ENCODE results near the gene YY1.
"Not testable (repeated sequence)": the region's sequence is repeated elsewhere in the genome, so short reads cannot be mapped to it uniquely, and the experiment has no call there.

Gene YY1

DNA sequence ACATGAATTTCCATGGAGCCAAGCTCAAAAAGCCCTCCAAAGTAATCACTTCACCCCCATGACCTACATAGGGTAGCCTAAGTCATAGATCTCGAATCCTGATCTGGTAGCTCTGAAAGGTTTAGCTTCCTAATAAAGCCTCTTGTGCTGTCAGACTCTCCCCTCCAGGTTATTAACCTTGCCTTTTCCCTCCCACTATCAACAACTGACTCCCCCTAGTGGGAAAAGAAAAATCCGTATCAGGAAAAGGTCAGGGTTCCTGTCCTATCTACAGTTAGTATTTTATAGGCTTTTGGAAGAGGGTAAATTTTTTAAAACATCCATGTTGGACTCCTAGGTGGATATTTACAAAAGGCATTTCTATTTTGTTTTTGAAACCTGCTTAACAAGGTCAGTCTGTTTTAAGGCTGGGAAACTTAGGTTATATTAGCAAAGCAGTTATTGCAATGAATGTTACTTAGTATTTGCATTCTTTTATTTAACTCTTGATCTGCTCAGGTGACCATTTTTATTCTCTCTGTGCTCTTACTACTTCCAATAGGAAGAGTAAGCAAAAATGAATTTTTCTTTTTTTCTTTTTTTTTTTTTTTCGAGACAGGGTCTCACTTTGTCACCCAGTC, 8.0 kb downstream of the YY1 start:
- peak; percentile 3 for DNase-seq

DNA sequence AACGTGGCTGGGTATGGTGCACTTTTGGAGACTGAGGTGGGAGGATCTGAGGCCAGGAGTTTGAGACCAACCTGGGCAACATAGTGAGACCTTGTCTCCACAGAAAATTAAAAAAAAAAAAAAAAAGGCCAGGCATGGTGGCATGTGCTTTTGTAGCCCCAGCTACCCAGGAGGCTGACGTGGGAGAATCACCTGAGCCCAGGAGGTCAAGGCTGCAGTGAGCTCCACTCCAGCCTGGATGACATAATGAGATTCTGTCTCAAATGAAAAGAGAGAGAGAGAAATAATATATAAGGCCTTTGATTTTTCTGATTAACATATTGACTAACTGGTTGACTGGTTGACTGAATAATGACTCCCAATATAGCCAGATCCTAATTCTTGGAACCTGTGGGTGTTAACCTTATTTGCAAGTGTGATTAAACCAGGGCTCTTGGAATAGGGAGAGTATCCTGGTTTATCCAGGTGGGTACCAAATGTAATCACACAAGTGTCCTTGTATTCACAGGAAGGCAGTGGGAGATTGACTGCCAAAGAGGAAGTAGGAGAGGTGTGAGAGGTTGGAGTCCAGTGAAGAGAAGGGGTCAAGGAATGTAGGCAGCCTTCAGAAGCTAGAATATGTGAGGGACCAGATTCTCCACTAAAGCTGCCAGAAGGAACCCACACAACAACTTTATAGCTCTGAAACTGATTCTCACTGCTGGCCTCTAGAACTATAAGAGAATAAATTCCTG, 12.0 kb downstream of the YY1 start:
- no peak for DNase-seq

DNA sequence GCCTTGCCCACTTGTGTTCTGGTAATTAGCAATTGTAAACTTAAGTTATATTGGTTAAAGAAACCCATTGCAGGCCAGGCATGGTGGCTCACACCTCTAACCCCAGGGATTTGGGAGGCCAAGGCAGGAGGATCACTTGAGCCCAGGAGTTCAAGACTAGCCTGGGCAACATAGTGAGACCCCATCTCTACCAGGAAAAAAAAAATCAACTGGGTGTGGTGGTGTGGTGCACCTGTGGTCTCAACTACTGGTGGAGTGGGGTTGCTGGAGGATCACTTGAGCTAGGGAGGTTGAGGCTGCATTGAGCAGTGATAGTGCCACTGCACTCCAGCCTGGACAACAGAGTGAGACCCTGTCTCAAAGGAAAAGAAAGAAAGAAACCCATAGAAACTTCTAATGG, 13.7 kb downstream of the YY1 start:
- DNase-seq, result no peak

GRCh38 chr14:100256339-100256895, 17.5 kb downstream of the YY1 start:
- no peak for DNase-seq

DNA sequence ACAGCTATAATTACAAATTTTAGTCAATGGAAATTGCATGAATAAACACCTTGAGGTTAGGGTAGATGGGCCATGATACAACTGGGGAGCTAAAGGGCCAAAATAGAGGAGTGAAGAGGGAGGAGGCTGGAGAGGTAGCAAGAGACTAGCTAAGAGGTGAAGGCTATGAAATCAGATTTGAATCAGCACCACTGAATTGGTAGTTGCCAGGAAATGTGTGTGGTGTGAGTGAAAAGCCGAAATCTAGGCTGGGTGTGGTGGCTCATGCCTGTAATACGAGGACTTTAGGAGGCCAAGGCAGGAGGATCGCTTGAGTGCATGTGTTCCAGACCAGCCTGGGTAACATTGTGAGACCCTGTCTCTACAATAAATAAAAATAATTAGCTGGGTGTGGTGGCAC, 22.7 kb downstream of the YY1 start:
- DNase-seq, result no peak

DNA sequence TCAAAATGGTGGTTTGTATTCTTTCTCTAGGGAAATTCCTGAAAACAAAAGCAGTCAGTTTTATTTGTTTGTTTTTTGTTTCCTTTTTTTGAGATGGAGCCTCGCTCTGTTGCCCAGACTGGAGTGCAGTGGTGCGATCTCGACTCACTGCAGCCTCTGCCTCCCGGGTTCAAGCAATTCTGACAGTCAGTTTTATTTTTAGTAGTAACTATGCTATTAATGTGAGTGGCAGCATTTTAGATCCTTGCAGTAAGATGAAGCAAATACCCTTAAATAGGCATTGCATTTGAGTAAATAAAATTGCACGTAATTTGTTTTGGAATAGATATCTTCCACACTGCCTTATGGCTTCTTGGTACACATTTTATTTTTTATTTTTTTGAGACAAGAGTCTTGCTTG, 23.6 kb downstream of the YY1 start:
- DNase-seq, result no peak

DNA sequence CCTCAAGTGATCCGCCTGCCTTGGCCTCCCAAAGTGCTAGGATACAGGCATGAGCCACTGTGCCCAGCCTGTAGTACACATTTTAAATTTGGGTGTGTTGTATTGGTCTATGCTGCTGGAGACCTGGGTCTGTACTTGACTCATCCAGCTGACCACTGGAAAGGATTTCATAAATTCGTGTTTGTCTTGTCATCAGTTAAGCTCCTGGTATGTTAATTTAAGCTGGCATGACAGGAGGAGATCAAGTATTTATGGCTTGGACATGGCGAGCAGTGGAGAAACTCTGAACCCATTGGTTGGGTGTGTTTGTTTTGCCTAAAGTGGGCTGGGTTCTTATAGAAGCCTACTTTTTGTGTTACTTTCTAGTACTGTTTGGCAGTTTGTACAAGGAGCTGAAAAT, 24.2 kb downstream of the YY1 start:
- DNase-seq, result no peak

- no peak for DNase-seq
Observed at GRCh38 chr14:100267990-100268389, 29.0 kb downstream of the YY1 start.

GRCh38 chr14:100268591-100269207, 29.8 kb downstream of the YY1 start:
- DNase-seq, result no peak

- no peak for DNase-seq
Observed at GRCh38 chr14:100271247-100271939, 32.4 kb downstream of the YY1 start.

DNA sequence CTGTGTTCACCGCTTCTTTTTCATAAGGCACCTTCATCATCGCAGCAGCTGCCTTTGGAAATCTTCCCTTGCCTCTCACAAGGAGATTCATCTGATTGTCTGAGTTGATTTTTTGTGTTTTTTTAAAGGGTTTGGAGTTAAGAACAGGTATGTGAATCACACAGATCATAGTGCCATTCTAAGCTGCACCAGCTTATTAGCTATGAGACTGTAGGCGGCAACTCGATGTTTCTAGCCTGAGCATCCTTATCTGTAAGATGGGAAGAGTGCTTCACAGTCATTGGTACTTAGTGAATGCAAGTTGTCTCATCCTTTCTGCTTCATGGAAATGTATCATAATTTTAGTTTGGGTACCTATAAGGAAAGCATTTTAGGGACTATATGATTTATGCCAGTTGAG, 35.3 kb downstream of the YY1 start:
- no peak for DNase-seq

DNA sequence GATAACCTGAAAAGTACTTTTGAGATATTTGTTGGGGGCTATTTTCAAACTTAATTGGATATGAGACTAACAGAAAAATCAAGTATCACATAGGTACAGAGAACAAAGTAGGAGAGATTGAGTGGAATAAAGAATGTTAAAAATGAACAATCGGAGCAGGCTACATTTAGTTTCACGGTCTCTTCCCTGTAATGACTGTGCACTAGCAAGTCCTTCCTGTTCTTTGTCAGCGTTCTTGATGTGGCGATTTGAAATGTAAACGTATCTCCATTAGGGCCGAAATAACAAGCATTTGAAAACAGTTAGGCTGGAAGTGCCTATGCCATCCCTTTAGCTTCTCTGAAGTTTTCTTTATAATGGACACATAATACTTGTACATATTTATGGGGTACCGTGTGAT, 36.3 kb downstream of the YY1 start:
- DNase-seq, result no peak

DNA sequence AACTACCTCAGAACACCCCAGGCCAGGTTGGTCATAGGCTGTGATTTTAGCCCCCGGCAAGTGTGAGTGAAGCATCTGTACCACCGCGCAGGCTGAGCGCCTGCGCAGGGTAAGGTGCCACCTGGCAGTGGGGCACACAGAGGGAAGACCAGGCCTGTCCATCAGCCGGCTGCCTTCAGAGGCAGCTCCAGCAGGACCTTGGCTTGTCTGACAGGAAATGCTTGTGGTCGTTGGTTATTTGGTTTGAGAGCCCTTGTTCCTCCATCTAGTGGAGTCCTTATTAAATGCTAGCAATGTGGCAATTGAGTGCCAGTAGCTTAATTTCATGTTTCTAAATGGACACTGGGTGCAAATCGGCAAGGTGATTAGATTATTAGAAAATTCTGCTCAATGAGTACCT, 39.8 kb downstream of the YY1 start:
- no peak for DNase-seq

- no peak for DNase-seq
Observed at GRCh38 chr14:100279133-100279532, 40.2 kb downstream of the YY1 start.

- DNase-seq, result no peak
Observed at GRCh38 chr14:100279563-100279962, 40.6 kb downstream of the YY1 start.

DNA sequence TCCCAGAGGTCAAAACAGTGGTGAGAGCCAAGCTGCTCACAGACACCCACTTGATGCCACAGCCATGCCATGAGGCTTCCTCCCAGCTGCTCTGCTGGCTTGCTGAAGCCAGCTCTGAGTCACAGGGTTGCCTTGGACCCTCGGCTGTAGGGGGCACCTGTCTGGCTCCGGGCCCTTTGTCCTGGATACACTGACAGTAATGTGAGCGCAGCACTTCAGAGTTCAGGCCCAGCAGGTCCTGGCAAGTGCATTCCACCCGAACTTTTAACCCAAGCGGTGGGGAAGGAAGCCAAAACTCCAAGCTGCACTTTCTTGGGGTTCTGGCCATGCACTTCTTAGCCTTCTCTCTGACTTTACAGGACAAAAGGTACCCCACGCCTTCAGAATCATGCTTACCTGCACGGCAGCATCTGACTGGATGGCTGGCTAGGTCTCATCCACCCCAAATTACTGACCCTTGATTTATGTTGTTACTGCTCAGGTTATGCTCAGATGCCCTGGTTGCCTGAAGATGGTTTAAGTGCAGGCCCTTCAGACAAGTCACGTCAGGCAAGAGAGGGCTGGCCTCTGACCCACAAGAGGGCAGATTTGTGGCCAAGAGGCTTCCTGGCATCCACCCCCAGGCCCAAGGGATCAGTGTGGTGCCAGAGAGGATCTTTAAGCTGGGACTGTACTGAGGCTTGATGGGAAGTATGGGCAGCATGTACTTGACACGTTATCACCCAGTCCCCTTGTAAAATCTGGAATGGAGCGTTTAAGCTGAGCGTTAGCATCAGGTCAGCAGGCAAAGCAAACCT, 42.5 kb downstream of the YY1 start:
- DNase-seq, result no peak

DNA sequence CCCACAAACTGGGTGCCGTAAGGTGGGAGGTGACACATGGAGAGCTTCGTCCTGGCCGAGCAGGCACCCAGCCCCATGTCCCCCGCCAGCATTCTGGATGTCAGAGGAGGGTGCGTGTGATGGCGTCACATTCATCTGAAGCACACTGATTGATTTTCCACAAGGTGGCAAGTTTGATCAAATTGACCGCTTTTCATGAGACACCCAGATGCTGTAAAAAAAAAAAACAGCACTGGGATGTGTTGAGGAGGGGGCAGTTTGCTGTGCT, 43.1 kb downstream of the YY1 start:
- no peak for DNase-seq

GRCh38 chr14:100282766-100283419, 43.9 kb downstream of the YY1 start:
- DNase-seq, result no peak

DNA sequence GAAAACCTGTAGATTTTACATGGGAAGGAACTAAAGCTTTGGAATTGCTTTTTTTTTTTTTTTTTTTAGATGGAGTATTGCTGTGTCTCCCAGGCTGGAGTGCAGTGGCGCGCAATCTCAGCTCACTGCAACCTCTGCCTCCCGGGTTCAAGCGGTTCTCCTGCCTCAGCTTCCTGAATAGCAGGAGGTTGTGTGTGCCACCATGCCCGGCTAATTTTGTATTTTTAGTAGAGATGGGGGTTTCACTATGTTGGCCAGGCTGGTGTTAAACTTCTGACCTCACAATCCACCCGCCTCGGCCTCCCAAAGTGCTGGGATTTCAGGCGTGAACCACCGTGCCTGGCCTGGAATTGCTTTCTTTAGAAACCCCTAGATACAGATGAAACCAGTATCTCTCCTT, 44.5 kb downstream of the YY1 start:
- DNase-seq, result not testable (repeated sequence)

DNA sequence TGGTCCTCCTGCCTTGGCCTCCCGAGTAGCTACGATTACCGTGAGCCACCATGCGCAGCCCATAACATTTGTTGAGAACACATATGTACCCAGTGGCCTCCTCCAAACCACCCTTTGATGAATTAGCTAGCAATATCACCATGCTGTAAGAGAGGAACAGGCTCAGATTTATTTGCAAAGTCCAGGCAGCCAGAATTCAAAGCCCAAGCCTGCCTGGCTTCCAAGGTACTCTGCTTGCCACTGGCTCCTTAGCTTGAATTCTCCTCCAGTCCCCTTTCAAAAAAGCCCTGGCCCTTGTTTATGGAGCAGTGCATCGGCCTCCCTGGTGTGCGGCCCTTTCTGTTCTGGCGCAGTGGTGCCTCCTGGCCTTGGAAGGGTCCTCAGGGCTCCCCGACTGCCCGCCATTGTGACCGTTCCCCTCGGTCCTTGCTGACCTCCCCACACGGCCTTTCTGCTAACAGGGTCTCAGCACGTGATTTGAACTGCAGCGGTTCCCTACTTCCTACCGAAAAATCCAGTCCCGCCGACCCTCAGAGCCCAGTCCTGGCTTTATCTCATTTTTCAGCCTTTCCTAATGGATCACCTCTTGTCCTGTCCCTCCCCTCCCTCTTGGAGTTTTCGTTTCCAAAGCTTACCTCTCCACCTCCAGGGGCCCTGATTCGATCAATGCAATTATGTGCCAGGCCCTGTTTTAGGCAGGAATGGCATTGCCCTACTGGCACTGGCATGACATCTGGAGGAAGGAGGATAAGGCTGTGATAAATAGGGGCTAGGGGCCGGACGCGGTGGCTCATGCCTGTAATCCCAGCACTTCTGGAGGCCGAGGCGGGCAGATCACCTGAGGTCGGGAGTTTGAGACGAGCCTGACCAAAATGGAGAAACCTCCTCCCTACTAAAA, 45.3 kb downstream of the YY1 start:
- DNase-seq, result no peak
